Measurements from ENCODE around the gene ARHGEF4. TPM values are rescaled to one million over a fixed set of nuclear protein-coding genes. Genes with fewer than 3 reads are reported as not detected.

The ARHGEF4 gene
- total RNA-seq, 1 donor from 2014 or later, result 9.3 TPM

- no peaks in the 10 kb centered on the region for H3K27me3 ChIP-seq (ENCODE audit: control insufficient read depth, insufficient read depth, low read length)
- peaks cover 2% of the 10 kb centered on the region for H3K36me3 ChIP-seq (ENCODE audit: control insufficient read depth, insufficient read depth, low read length)
- no peak for TF ChIP-seq CTCF (IDR thresholded peaks at IDR 0.05; ENCODE audit: insufficient read depth, low read length, poor library complexity, severe bottlenecking)
- DNase-seq (ENCODE audit: low read depth), result no peak
- H3K4me3 ChIP-seq (ENCODE audit: low read depth, low read length), result no peak overlapping the region
Observed at GRCh38 chr2:131052741-131053263, 216.1 kb downstream of the ARHGEF4 start.

- Histone ChIP-seq H3K36me3 (ENCODE audit: control insufficient read depth, insufficient read depth, low read length) (peaks cover 4% of the 10 kb centered on the region), H3K27me3 (ENCODE audit: control insufficient read depth, insufficient read depth, low read length) (no peaks in the 10 kb centered on the region), H3K4me3 (ENCODE audit: low read depth, low read length) (no peak overlapping the region)
- TF ChIP-seq CTCF (IDR thresholded peaks at IDR 0.05; ENCODE audit: insufficient read depth, low read length, poor library complexity, severe bottlenecking), result no peak
- no peak for DNase-seq (ENCODE audit: low read depth)
Observed at GRCh38 chr2:131054488-131054887, 217.8 kb downstream of the ARHGEF4 start.

GRCh38 chr2:131055169-131056065, 218.7 kb downstream of the ARHGEF4 start:
- no peak for TF ChIP-seq CTCF (IDR thresholded peaks at IDR 0.05; ENCODE audit: insufficient read depth, low read length, poor library complexity, severe bottlenecking)
- H3K27me3 ChIP-seq (ENCODE audit: control insufficient read depth, insufficient read depth, low read length), result no peaks in the 10 kb centered on the region
- no peak for DNase-seq (ENCODE audit: low read depth)
- peaks cover 4% of the 10 kb centered on the region for H3K36me3 ChIP-seq (ENCODE audit: control insufficient read depth, insufficient read depth, low read length)
- H3K4me3 ChIP-seq (ENCODE audit: low read depth, low read length), result no peak overlapping the region

GRCh38 chr2:131056204-131056931, 219.7 kb downstream of the ARHGEF4 start:
- no peak for TF ChIP-seq CTCF (IDR thresholded peaks at IDR 0.05; ENCODE audit: insufficient read depth, low read length, poor library complexity, severe bottlenecking)
- Histone ChIP-seq H3K4me3 (ENCODE audit: low read depth, low read length) (no peak overlapping the region), H3K27me3 (ENCODE audit: control insufficient read depth, insufficient read depth, low read length) (no peaks in the 10 kb centered on the region), H3K36me3 (ENCODE audit: control insufficient read depth, insufficient read depth, low read length) (peaks cover 4% of the 10 kb centered on the region)
- DNase-seq (ENCODE audit: low read depth), result no peak

GRCh38 chr2:131056932-131057287, 220.2 kb downstream of the ARHGEF4 start:
- DNase-seq (ENCODE audit: low read depth), result no peak
- Histone ChIP-seq H3K4me3 (ENCODE audit: low read depth, low read length) (no peak overlapping the region), H3K27me3 (ENCODE audit: control insufficient read depth, insufficient read depth, low read length) (no peaks in the 10 kb centered on the region), H3K36me3 (ENCODE audit: control insufficient read depth, insufficient read depth, low read length) (peaks cover 4% of the 10 kb centered on the region)
- TF ChIP-seq CTCF (IDR thresholded peaks at IDR 0.05; ENCODE audit: insufficient read depth, low read length, poor library complexity, severe bottlenecking), result no peak
